GM23248 (cell line): Measurements from ENCODE around the gene PAGE2B. TPM values are rescaled to one million over a fixed set of nuclear protein-coding genes. Genes with fewer than 3 reads are reported as not detected.
A peak's percentile ranks its signal among the peaks of the same experiment; 100 is the strongest.

Experiments
- DNase-seq: peaks from one replicate; pipeline ENCODE4 v3.0.0-alpha.2; 2015
- H2AFZ ChIP-seq: fragments of 200-600 bp; sonication (generic); 2 replicates; pipeline ENCODE4 v1.6.1; 2016; ENCODE audit warnings: antibody characterized with exemption
- H3F3A ChIP-seq: fragments of 200-600 bp; sonication (generic); 2 replicates; pipeline ENCODE4 v1.6.1; 2016; ENCODE audit warnings: mild to moderate bottlenecking, antibody characterized with exemption, mixed run types; ENCODE audit not compliant: insufficient read depth
- H3K27ac ChIP-seq: fragments of 200-600 bp; sonication (generic); 2 replicates; pipeline ENCODE4 v1.5.1; 2016; ENCODE audit warnings: mild to moderate bottlenecking
- H3K27me3 ChIP-seq: fragments of 200-600 bp; sonication (generic); replicated peaks from 2 replicates; pipeline ENCODE4 v1.6.1; 2016; ENCODE audit warnings: mild to moderate bottlenecking; ENCODE audit not compliant: insufficient read depth
- H3K36me3 ChIP-seq: fragments of 200-600 bp; sonication (generic); 2 replicates; pipeline ENCODE4 v1.6.1; 2016; ENCODE audit warnings: low read depth, mild to moderate bottlenecking
- H3K4me1 ChIP-seq: fragments of 200-600 bp; sonication (generic); 2 replicates; pipeline ENCODE4 v1.6.1; 2016; ENCODE audit warnings: mild to moderate bottlenecking; ENCODE audit not compliant: insufficient read depth
- H3K4me2 ChIP-seq: fragments of 200-600 bp; sonication (generic); one replicate; pipeline ENCODE4 v1.6.1; 2016; ENCODE audit warnings: mild to moderate bottlenecking; ENCODE audit not compliant: unreplicated experiment
- H3K4me3 ChIP-seq: fragments of 200-600 bp; sonication (generic); 2 replicates; pipeline ENCODE4 v1.5.1; 2016; ENCODE audit warnings: mild to moderate bottlenecking
- H3K79me2 ChIP-seq: fragments of 200-600 bp; sonication (generic); 2 replicates; pipeline ENCODE4 v1.6.1; 2016; ENCODE audit warnings: mild to moderate bottlenecking; ENCODE audit not compliant: insufficient read depth
- H3K9ac ChIP-seq: fragments of 200-600 bp; sonication (generic); 2 replicates; pipeline ENCODE4 v1.6.1; 2016; ENCODE audit warnings: mild to moderate bottlenecking
- H3K9me2 ChIP-seq: fragments of 200-600 bp; sonication (generic); 2 replicates; pipeline ENCODE4 v1.6.1; 2016; ENCODE audit warnings: mixed run types, mild to moderate bottlenecking, moderate library complexity; ENCODE audit not compliant: insufficient read depth
- H3K9me3 ChIP-seq: fragments of 200-600 bp; sonication (generic); one replicate; pipeline ENCODE4 v1.6.1; 2017; ENCODE audit warnings: low read depth
- H4K20me1 ChIP-seq: fragments of 200-600 bp; sonication (generic); 2 replicates; pipeline ENCODE4 v1.6.0; 2016; ENCODE audit not compliant: insufficient read depth
- EZH2 ChIP-seq: fragments of 200-600 bp; sonication (generic); IDR thresholded peaks from 2 replicates; pipeline ENCODE4 v1.6.1; 2018; ENCODE audit warnings: antibody characterized with exemption, mild to moderate bottlenecking; ENCODE audit not compliant: insufficient read depth, poor library complexity, severe bottlenecking
- EZH2phosphoT487 ChIP-seq: fragments of 200-600 bp; sonication (generic); IDR thresholded peaks from 2 replicates; pipeline ENCODE4 v1.6.1; 2018; ENCODE audit warnings: antibody characterized with exemption, moderate library complexity, mild to moderate bottlenecking, low read depth; ENCODE audit not compliant: insufficient read depth
- WGBS, 2 experiments: methylation state at CpG; one replicate each; pipeline ENCODE4 v1.1.6; 2015 to 2017; ENCODE audit warnings: low lambda C conversion rate in 2 of 2, low coverage in 1 of 2; ENCODE audit errors: missing lambda C conversion rate in 2 of 2; 5-methylcytosine and 5-hydroxymethylcytosine counted together
- in situ Hi-C: fragments of 300-500 bp; cut with MboI; formaldehyde crosslinking; loops from 2 replicates; pipeline ENCODE4 v1.15.0; 2020
- polyA plus RNA-seq: library from polyadenylated mRNA; unstranded; fragments of >200 nt; fragmentation: Nextera tagmentation; extraction: Ambion mirVana; gene quantifications from 2 replicates; pipeline ENCODE4 v1.2.1, GENCODE V29; 2016
- total RNA-seq: library from RNA; depleted of rRNA; stranded (reverse); fragments of >200 nt; shearing (Covaris generic); gene quantifications from 2 replicates; pipeline ENCODE4 v1.2.3, GENCODE V29; 2014

The PAGE2B gene
- total and polyA plus RNA-seq, 2 experiments from 2014 or later = not detected

- H3K4me2 ChIP-seq = no peak overlapping the region
- H4K20me1 ChIP-seq = no peaks in the 10 kb centered on the region
- in situ Hi-C loops = no loop called here
- H3F3A ChIP-seq = no peaks in the 10 kb centered on the region
- H3K36me3 ChIP-seq = no peaks in the 10 kb centered on the region
- no peaks in the 10 kb centered on the region for H3K27me3 ChIP-seq
- no peak overlapping the region for H3K27ac ChIP-seq
- no peak overlapping the region for H3K4me3 ChIP-seq
- no peak overlapping the region for H2AFZ ChIP-seq
- 34 to 47% methylated on average over 2 of the region's 2 CpGs for WGBS, 2 experiments
- no peaks in the 10 kb centered on the region for H3K79me2 ChIP-seq
- no peaks in the 10 kb centered on the region for H3K9me2 ChIP-seq
- H3K9ac ChIP-seq = no peak overlapping the region
- no peaks in the 10 kb centered on the region for H3K9me3 ChIP-seq
- no peak for DNase-seq
- TF ChIP-seq EZH2phosphoT487 (no peak), EZH2 (no peak)
- H3K4me1 ChIP-seq = no peaks in the 10 kb centered on the region
These were observed 45.5 kb upstream of the PAGE2B start for GRCh38 chrX:55029291-55029690.

GRCh38 chrX:55030271-55031205, 44.3 kb upstream of the PAGE2B start, which contains the start of gene ALAS2:
TSS of gene ALAS2 (minus strand) at chrX:55030977. CDS start at chrX:55026000, 4,977 bp downstream.
- no peak within 1 kb of the TSS for H3K4me3 ChIP-seq
- H3F3A ChIP-seq = no peaks in the 10 kb centered on the region
- H3K4me1 ChIP-seq = no peaks in the 10 kb centered on the region
- DNase-seq = no peak
- no peaks in the 10 kb centered on the region for H3K36me3 ChIP-seq
- TF ChIP-seq EZH2 = no peak
- no peak for TF ChIP-seq EZH2phosphoT487
- 52 to 78% methylated on average over 5 of the region's 7 CpGs for WGBS, 2 experiments
- no peaks in the 10 kb centered on the region for H4K20me1 ChIP-seq
- in situ Hi-C loops = no loop called here
- no peak within 1 kb of the TSS for H2AFZ ChIP-seq
- H3K9me2 ChIP-seq = no peaks in the 10 kb centered on the region
- no peaks in the 10 kb centered on the region for H3K9me3 ChIP-seq
- no peak within 1 kb of the TSS for H3K27ac ChIP-seq
- H3K79me2 ChIP-seq = no peaks in the 10 kb centered on the region
- no peak within 1 kb of the TSS for H3K4me2 ChIP-seq
- H3K9ac ChIP-seq = no peak within 1 kb of the TSS
- no peaks in the 10 kb centered on the region for H3K27me3 ChIP-seq

GRCh38 chrX:55033429-55033828, 41.4 kb upstream of the PAGE2B start:
- in situ Hi-C loops = no loop called here
- no peak overlapping the region for H3K4me2 ChIP-seq
- no peaks in the 10 kb centered on the region for H4K20me1 ChIP-seq
- no peak overlapping the region for H3K4me3 ChIP-seq
- no peak overlapping the region for H2AFZ ChIP-seq
- no peak for TF ChIP-seq EZH2phosphoT487
- no peak for TF ChIP-seq EZH2
- no peaks in the 10 kb centered on the region for H3K9me3 ChIP-seq
- H3K36me3 ChIP-seq = no peaks in the 10 kb centered on the region
- no peaks in the 10 kb centered on the region for H3K9me2 ChIP-seq
- H3K79me2 ChIP-seq = no peaks in the 10 kb centered on the region
- no peak overlapping the region for H3K27ac ChIP-seq
- no peaks in the 10 kb centered on the region for H3K27me3 ChIP-seq
- no peak for DNase-seq
- 24 to 28% methylated on average over 2 of the region's 2 CpGs for WGBS, 2 experiments
- no peaks in the 10 kb centered on the region for H3K4me1 ChIP-seq
- no peak overlapping the region for H3K9ac ChIP-seq
- H3F3A ChIP-seq = no peaks in the 10 kb centered on the region

GRCh38 chrX:55039471-55039870, 35.4 kb upstream of the PAGE2B start:
- Histone ChIP-seq H3K79me2 (no peaks in the 10 kb centered on the region), H2AFZ (no peak overlapping the region), H3K4me1 (no peaks in the 10 kb centered on the region), H3F3A (no peaks in the 10 kb centered on the region), H3K4me3 (no peak overlapping the region), H3K36me3 (no peaks in the 10 kb centered on the region), H3K9ac (no peak overlapping the region), H3K9me3 (no peaks in the 10 kb centered on the region), H3K9me2 (no peaks in the 10 kb centered on the region), H3K27me3 (no peaks in the 10 kb centered on the region), H4K20me1 (no peaks in the 10 kb centered on the region), H3K4me2 (no peak overlapping the region), H3K27ac (no peak overlapping the region)
- peak; percentile 16 for DNase-seq
- 36 to 80% methylated on average over 3 of the region's 3 CpGs for WGBS, 2 experiments
- TF ChIP-seq EZH2 (no peak), EZH2phosphoT487 (no peak)
- in situ Hi-C loops = no loop called here
